Epidermal melanocyte (primary cell): Measurements from ENCODE around the gene SRP19.
"Not testable (repeated sequence)": the region's sequence is repeated elsewhere in the genome, so short reads cannot be mapped to it uniquely, and the experiment has no call there.

Experiments
- DNase-seq: peaks from one replicate; pipeline ENCODE4 v3.0.0; 2011; ENCODE audit warnings: low spot score; ENCODE audit not compliant: insufficient read length

The SRP19 gene

GRCh38 chr5:112860929-112861637 is at the start of gene SRP19:
Gene SRP19, plus strand, starts transcription at chr5:112861287. Its CDS starts 90 bp downstream, at chr5:112861377.
- peak; percentile 97 for DNase-seq

DNA sequence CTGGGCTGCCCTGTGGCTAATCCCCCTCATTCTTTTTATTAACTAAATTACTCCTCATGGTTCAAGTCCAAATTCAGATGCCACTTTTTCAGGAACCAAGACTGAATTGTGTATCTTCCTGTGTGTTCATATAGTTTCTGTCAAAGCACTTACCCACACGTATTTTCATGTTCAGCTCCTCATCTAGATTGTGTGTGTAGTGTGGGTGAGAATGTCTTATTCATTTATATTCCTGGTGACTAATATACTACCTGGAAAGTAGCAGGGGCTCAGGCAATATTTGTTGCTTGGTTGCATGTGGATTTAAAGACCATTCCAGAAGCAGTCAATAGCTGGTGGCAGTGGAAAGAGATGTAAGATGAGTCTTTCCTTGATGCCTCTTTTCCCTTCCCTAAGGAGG is 48.5 kb upstream of the SRP19 start:
- DNase-seq = no peak

DNA sequence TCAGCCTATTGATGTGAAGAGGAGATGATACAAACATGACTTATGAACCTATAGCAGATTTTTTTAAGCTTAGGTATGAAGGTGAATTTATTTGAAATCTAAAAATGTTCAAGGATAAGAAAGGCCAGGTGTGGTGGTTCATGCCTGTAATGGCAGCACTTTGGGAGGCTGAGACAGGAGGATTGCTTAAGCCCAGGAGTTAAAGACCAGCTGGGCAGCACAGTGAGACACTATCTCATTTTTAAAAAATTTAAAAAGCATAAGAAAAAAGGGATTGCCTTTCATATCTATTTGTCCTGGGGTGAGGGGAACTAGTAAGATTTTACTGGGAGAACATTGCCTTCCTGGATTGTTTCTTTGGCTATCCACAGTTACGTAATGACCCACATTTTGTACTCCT is 40.8 kb upstream of the SRP19 start:
- DNase-seq = no peak

GRCh38 chr5:112822456-112822855 is 38.6 kb upstream of the SRP19 start:
- no peak for DNase-seq

- no peak for DNase-seq
These were observed 37.9 kb upstream of the SRP19 start for GRCh38 chr5:112823181-112823580.

DNA sequence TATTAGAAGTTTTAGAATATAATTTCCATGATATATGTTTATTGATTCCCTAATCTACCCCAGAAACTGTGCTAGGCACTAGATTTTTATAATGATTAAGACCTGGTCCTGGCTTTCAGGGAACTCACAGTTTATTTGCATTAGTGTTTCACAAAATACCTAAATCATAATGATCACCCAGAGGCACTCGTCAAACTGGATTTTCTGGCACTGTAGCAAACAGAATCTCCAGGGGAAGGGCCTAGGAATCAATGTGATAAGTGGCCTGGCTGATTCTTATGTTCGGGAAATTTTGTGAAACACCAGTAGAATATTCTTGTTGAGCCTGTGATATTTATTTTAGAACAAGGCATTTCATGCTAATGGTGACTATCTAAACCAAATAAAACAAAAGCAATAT is 37.4 kb upstream of the SRP19 start:
- no peak for DNase-seq

GRCh38 chr5:112824197-112824596 is 36.9 kb upstream of the SRP19 start:
- DNase-seq = no peak

DNA sequence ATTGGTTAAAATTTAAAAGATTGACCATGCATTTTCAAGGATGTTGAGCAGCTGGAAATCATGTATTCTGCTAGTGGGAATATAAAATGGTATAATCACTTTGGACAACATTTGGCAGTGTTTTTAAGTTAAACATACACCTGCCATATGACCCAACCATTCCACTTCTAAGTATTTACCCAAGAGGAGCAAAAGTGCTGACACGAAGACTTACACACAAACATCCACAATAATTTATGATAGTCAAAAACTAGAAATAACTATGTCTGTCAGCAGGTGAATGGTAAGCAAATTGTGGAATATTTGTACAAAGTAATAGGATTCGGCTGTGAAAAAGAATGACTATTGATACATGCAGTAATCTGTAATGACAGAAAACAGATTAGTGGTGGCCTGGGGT is 30.7 kb upstream of the SRP19 start:
- DNase-seq = no peak

- DNase-seq = no peak
These were observed 27.1 kb upstream of the SRP19 start for GRCh38 chr5:112833971-112834370.

DNA sequence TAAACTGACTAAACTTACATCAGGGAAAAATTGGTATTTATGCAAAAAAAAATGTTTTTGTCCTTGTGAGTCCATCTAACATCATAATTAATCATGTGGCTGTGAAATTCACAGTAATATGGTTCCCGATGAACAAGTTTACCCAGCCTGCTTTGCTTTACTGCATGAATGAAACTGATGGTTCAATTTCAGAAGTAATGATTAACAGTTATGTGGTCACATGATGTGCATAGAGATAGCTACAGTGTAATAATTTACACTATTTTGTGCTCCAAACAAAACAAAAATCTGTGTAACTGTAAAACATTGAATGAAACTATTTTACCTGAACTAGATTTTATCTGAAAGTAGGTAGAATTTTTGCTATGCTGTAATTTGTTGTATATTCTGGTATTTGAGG is 16.6 kb upstream of the SRP19 start:
- DNase-seq = no peak

DNA sequence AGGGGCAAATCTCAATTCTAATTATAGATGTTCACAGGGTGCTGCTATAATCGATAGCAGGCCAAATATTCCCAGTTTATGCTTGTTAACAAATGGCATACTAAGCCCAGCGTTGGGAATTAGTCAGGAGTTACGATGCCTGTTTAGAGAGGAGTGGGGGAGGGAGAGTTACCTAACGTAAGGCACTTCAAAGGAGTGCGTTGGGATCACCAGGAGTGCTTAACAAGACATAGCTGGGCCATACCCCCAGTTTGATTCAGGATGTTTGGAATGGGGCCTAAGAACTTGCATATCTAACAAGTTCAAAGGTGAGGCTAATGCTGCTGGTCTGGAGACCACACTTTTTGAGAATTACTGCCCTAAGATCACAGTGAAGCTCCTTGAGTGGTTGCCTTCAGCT is 14.5 kb upstream of the SRP19 start:
- no peak for DNase-seq

- DNase-seq = no peak
These were observed 13.8 kb upstream of the SRP19 start for GRCh38 chr5:112847306-112847705.

DNA sequence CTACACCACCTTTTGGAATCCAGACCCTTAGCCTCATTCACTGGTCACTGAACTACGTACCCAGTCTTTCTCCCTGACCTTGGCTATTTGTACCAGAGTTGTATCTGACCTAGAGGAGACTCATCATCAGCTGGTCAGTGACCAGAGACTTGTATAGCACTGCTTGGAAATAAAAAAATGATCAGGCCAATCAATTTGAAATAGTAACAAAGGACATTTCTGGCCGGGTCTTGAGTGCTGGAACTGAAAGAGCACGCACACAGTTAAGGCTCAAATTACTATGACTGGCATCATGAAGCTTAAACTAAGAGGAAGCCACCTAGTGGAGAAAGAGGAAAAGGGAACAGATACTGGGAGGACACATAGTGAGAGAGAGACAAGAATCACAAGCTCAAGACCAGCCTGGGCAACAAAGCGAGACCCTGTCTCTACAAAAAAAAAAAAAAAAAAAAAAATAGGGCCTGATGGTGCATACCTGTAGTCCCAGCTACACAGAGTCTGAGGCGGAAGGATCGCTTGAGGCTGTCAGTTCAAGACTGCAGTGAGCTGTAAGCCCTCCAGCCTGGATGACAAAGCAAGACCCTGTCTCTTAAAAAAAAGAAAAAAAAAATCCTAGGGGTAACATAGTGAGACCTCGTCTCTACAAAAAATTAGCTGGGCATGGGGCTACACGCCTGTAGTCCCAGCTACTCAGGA is 12.8 kb upstream of the SRP19 start:
- DNase-seq = peak; percentile 31

DNA sequence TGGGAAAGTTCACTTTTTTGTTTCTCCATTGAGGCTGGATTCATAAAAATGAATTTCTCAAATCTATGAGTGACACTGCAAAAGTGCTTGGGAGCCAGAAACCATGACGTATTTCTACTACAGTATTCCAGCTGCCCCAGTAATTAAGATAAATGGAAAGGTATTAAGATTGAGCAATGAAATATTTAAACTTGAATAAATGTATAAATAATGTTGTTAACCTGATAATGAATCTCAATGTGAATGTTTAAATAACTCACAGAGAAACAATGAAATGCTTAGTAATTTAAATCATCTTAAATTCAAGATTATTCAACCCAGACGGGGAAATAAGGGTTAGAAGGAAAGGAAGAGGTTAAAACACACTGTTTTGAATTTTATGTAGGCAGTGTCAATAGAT is 11.2 kb upstream of the SRP19 start:
- DNase-seq = no peak

GRCh38 chr5:112854651-112855050 is 6.4 kb upstream of the SRP19 start:
- no peak for DNase-seq

- DNase-seq = no peak
These were observed 3.2 kb upstream of the SRP19 start for GRCh38 chr5:112857866-112858265.

DNA sequence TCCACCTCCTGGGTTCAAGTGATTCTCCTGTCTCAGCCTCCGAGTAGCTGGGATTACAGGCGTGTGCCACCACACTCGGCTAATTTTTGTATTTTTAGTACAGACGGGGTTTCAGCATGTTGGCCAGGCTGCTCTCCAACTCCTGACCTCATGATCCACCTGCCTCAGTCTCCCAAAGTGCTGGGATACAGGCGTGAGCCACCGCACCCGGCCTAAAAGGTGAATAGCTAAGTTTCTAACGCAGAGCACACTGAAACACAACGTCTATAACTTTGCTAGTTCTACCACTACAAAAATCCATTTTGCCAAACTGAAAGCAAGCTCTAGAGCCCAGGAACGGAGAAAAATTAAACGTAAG is 537 bp upstream of the SRP19 start:
- not testable (repeated sequence) for DNase-seq

- DNase-seq = no peak
These were observed 525 bp downstream of the SRP19 start for GRCh38 chr5:112861638-112861985.

- no peak for DNase-seq
These were observed 998 bp downstream of the SRP19 start for GRCh38 chr5:112862085-112862484.

DNA sequence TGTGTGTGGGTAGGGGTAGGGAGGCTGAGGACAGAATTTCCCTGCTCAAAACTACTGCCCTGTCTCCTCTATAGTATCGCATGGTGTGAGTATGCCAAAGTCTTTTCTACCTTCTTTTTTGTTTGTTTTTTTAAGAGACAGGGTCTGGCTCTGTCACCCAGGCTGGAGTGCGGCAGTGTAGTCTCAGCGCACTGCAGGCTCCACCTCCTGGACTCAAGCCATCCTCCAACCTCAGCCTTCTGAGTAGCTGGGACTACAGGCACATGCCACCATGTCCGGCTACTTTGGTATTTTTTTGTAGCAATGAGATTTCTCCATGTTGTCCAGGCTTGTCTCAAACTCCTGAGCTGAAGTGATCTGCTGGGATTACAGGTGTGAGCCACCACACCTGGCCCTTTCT is 2.5 kb downstream of the SRP19 start:
- DNase-seq = no peak

DNA sequence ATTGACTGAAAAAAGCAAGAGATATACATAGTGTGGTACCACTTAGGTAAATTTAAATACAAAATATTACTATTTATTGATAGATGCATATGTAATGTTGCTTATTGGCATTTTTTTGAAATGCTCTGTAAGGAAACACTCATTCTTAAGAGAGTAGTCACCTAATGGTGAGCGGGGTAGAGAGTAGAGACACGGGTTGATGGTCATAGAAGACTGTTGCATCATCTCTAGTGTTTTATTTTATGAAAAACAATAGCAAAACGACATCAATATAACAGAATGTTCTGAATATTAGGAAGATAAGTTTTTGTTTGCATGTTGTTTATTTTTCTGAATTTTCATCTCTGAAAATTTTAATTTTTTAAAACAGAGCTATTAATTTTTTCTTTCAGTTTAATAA is 4.0 kb downstream of the SRP19 start:
- no peak for DNase-seq

DNA sequence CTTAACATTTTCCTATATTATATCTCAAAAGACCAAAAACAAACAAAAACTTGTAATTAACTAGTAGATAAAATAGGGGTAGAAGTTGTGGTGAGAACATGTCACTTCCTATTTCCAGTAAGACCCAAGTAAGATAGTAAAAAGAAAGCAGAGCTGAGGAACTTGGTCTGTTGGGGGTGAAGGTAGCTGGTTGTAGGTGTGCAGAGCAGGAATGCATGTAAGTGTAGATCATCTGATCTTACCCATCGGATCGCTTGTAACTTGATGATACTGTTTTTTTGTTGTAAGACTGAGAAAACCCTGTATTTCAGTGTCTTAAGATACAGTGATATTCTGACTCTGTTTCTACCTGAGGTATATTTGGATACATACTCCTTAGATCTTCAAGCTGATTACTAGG is 5.7 kb downstream of the SRP19 start:
- no peak for DNase-seq

DNA sequence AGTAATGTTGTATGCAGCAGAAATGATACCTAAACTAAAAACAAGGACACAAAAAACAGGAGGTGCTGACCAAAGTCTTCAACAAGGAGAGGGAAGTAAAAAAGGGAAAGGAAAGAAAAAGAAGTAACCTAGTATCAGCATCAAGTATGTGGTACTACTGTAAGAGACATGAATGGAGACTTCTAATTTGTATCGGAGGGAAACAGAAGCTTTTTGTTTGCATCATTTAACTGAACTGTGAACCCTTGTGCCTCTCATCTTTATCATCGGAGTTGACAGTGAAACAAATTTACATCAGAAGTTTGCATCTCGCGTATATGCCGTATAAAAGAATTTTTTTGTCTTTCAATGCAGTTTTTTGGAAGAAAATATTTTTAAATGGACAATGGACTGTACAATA is 6.3 kb downstream of the SRP19 start:
- DNase-seq = no peak
